Measurements from ENCODE around the gene ISCU. TPM values are rescaled to one million over a fixed set of nuclear protein-coding genes. Genes with fewer than 3 reads are reported as not detected.

The ISCU gene
- total and polyA plus RNA-seq, 9 of the 15 experiments (the other 6 are each of a cell fraction or from before 2014, with no cell fraction given) = 15.9 to 92.5 (median 77.3) TPM

DNA sequence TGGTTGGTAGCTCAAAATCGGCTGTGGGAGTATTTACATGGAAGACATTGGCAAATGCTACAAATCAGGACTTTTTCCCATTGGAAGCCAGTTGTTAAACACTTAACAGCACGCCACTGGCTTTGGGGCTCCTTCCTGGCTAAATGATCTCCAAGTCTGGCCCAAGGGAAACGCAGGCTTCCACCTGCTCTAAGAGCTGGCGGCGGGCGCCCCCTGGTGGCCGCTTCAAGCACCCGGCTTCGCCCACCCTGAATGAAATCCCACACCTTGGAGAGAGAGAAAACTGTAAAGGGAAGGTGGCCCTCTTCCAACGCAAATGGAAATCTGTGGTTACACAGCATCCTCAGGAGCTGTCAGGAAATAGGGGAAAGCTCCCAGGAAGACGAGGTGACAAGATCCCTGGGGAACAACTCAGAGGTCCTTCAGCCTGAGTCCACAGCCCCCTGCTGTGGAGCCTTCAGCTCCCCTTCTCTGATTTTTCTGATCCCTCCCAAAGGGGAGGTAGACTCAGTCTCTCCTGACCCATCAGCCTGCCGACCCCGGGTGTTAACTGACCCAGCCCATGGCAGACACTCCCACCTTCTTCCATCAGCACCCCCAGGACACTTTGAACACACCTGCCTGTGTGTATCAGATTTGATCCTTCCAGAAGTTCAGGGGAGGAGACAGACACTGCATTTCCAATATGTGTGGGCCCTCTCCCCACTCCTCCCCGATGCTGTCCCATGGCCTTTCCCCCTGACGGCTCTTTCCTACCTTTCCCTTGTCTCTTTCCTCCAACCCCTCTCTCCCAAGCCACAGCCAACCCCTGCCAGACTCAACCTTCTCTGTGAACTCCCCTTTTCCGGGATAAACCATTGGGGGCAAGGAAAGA lies 55.9 kb downstream of the ISCU start (continued):
- TF ChIP-seq, protein P1, sequence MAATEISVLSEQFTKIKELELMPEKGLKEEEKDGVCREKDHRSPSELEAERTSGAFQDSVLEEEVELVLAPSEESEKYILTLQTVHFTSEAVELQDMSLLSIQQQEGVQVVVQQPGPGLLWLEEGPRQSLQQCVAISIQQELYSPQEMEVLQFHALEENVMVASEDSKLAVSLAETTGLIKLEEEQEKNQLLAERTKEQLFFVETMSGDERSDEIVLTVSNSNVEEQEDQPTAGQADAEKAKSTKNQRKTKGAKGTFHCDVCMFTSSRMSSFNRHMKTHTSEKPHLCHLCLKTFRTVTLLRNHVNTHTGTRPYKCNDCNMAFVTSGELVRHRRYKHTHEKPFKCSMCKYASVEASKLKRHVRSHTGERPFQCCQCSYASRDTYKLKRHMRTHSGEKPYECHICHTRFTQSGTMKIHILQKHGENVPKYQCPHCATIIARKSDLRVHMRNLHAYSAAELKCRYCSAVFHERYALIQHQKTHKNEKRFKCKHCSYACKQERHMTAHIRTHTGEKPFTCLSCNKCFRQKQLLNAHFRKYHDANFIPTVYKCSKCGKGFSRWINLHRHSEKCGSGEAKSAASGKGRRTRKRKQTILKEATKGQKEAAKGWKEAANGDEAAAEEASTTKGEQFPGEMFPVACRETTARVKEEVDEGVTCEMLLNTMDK (IDR thresholded peaks at IDR 0.05; ENCODE audit: borderline replicate concordance, insufficient read depth, low read depth, low read length, poor library complexity, severe bottlenecking) = peak; percentile 47
- no peak for TF ChIP-seq GATAD2A (IDR thresholded peaks at IDR 0.05)
- peak; percentile 58; the same call in 1 of the 2 replicates for TF ChIP-seq RB1 (IDR thresholded peaks at IDR 0.05; ENCODE audit: low read depth)
- peak; percentile 75 for TF ChIP-seq ZBTB7A (IDR thresholded peaks at IDR 0.05; ENCODE audit: borderline replicate concordance, control insufficient read depth, low read depth, low read length)
- TF ChIP-seq, protein P2, sequence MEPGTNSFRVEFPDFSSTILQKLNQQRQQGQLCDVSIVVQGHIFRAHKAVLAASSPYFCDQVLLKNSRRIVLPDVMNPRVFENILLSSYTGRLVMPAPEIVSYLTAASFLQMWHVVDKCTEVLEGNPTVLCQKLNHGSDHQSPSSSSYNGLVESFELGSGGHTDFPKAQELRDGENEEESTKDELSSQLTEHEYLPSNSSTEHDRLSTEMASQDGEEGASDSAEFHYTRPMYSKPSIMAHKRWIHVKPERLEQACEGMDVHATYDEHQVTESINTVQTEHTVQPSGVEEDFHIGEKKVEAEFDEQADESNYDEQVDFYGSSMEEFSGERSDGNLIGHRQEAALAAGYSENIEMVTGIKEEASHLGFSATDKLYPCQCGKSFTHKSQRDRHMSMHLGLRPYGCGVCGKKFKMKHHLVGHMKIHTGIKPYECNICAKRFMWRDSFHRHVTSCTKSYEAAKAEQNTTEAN (CRISPR knock-in tag; IDR thresholded peaks at IDR 0.05) = 0 out of 2 replicates have a peak, but pooled peaks have one; percentile 67
- peak; percentile 75; the same call in 1 of the 2 replicates for TF ChIP-seq XRCC5 (IDR thresholded peaks at IDR 0.05; ENCODE audit: low read depth, low read length)
- TF ChIP-seq, protein P3, sequence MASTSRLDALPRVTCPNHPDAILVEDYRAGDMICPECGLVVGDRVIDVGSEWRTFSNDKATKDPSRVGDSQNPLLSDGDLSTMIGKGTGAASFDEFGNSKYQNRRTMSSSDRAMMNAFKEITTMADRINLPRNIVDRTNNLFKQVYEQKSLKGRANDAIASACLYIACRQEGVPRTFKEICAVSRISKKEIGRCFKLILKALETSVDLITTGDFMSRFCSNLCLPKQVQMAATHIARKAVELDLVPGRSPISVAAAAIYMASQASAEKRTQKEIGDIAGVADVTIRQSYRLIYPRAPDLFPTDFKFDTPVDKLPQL (IDR thresholded peaks at IDR 0.05; ENCODE audit: extremely low read depth, insufficient read length) = no peak
- no peak for TF ChIP-seq FOS (IDR thresholded peaks at IDR 0.05; ENCODE audit: extremely low read depth, insufficient read length)
- TF ChIP-seq, protein P4, sequence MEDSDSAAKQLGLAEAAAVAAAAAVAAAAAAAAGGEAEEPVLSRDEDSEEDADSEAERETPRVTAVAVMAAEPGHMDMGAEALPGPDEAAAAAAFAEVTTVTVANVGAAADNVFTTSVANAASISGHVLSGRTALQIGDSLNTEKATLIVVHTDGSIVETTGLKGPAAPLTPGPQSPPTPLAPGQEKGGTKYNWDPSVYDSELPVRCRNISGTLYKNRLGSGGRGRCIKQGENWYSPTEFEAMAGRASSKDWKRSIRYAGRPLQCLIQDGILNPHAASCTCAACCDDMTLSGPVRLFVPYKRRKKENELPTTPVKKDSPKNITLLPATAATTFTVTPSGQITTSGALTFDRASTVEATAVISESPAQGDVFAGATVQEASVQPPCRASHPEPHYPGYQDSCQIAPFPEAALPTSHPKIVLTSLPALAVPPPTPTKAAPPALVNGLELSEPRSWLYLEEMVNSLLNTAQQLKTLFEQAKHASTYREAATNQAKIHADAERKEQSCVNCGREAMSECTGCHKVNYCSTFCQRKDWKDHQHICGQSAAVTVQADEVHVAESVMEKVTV (CRISPR knock-in tag; IDR thresholded peaks at IDR 0.05) = peak; percentile 89
- TF ChIP-seq ZNF224 (CRISPR knock-in tag; IDR thresholded peaks at IDR 0.05) = no peak
- no peak for TF ChIP-seq NFE2 (IDR thresholded peaks at IDR 0.05; ENCODE audit: low read depth)
- TF ChIP-seq SMAD4 (CRISPR knock-in tag; conservative IDR thresholded peaks at IDR 0.05) = peak; percentile 49
- no peak for TF ChIP-seq NUFIP1 (IDR thresholded peaks at IDR 0.05; ENCODE audit: partially characterized antibody)
- TF ChIP-seq, protein P5, sequence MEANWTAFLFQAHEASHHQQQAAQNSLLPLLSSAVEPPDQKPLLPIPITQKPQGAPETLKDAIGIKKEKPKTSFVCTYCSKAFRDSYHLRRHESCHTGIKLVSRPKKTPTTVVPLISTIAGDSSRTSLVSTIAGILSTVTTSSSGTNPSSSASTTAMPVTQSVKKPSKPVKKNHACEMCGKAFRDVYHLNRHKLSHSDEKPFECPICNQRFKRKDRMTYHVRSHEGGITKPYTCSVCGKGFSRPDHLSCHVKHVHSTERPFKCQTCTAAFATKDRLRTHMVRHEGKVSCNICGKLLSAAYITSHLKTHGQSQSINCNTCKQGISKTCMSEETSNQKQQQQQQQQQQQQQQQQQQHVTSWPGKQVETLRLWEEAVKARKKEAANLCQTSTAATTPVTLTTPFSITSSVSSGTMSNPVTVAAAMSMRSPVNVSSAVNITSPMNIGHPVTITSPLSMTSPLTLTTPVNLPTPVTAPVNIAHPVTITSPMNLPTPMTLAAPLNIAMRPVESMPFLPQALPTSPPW (CRISPR knock-in tag; IDR thresholded peaks at IDR 0.05) = peak; percentile 26; the same call in 1 of the 2 replicates
- TF ChIP-seq TAL1 (IDR thresholded peaks at IDR 0.05) = no peak
- TF ChIP-seq RCOR1 (IDR thresholded peaks at IDR 0.05; ENCODE audit: borderline replicate concordance in 1 of 2, low read depth in 2 of 2, low read length in 2 of 2) = peak in 1 of 2 experiments; percentile 50; a peak in 1 of 4 replicates
- TF ChIP-seq, protein P6, sequence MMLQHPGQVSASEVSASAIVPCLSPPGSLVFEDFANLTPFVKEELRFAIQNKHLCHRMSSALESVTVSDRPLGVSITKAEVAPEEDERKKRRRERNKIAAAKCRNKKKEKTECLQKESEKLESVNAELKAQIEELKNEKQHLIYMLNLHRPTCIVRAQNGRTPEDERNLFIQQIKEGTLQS (IDR thresholded peaks at IDR 0.05) = no peak
- TF ChIP-seq, protein P6 (CRISPR knock-in tag; conservative IDR thresholded peaks at IDR 0.05) = peak; percentile 51; the same call in 1 of the 2 replicates
